NCI-H748 (cell line): ENCODE measurements around the gene FHOD3.
A peak's percentile ranks its signal among the peaks of the same experiment; 100 is the strongest.

Experiments used
- DNase-seq: peaks from one replicate; lab custom pipeline; 2025; ENCODE audit not compliant: unreplicated experiment; lab: John Stamatoyannopoulos, UW

FHOD3 gene

DNA sequence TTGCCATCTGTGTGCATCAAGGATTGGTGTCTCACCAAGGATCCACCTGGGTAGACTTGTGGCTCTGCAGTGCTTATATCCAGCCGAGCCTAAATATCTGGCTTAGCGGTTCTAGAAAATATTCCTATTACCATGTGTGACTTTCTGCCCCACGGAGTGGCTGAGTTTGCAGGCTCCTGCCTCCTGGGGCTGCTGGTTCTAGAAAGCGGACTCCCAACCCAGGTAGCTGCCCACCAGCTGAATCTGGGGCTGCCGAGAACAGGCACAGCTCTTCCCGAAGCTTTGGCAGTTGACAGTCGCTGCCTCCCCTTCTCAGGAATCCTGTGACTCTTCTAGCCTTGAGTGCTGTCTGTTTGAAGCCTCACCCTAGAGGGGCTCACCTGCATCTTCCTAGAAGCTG is 426.7 kb downstream of the FHOD3 start:
- DNase-seq, result no peak

GRCh38 chr18:36724591-36725001 is 427.1 kb downstream of the FHOD3 start:
- no peak for DNase-seq

- DNase-seq, result no peak
Measured at GRCh38 chr18:36728345-36728744, 430.8 kb downstream of the FHOD3 start.

GRCh38 chr18:36729197-36729596 is 431.7 kb downstream of the FHOD3 start:
- DNase-seq, result no peak

DNA sequence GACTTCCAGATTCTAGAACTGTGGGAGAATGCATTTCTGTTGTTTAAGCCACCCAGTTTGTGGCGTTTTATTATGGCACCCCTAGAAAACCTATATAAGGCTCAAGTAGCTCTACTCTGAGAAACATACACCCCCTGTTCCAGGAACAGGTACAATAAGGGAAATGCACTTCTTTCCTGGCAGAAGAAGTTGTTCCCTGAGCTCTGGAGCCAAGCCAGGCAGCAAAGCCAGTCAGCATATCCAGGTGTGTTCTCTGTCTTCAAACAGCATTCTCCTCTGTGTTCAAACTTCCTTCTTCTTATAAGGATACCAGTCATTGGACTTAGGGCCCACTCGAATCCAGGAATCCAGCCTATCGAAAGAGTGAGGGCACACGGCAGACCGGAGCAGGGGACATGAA is 434.8 kb downstream of the FHOD3 start:
- DNase-seq, result no peak

GRCh38 chr18:36733150-36733549 is 435.6 kb downstream of the FHOD3 start:
- DNase-seq, result no peak

DNA sequence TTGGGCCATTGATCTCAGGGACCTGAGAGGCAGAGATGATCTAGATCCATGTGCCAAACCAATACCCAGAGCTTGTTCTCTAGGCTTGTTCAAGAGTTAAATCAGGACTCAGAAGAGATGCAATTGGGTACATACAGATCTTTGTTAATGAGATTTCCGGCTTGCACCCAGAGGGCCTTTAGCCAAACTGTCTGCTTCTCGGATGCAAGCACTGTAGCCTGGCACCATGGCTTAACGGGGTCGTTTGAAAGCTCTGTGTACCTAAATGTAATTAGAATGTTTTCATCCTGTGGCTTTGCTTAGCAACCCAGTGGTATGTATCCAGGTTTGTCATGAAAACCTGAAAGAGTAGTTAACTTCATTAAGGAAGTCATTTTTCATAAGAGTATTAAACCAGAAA is 437.1 kb downstream of the FHOD3 start:
- DNase-seq, result no peak

- DNase-seq, result no peak
Measured at GRCh38 chr18:36735130-36735529, 437.6 kb downstream of the FHOD3 start.

DNA sequence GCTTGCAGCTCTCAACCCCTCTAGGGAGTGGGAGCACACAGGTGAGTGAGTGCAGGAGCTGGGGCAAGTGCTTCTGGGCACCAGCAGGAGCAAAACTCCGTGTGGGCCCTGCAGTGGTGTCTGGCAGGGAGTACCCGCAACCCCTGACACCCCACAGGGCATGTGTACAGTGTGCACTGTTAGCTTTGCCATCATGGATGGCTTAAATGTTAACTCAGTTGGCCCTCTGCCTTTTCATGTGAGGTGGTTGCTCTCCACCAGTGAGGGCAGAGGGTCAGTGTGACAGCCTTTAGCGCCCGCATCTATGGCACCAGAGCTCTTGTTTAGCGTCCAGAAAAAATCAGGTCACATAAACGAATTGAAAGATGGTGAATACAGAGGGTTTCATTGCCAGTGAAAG is 438.6 kb downstream of the FHOD3 start:
- DNase-seq, result no peak

GRCh38 chr18:36737316-36737715 is 439.8 kb downstream of the FHOD3 start:
- DNase-seq, result no peak

DNA sequence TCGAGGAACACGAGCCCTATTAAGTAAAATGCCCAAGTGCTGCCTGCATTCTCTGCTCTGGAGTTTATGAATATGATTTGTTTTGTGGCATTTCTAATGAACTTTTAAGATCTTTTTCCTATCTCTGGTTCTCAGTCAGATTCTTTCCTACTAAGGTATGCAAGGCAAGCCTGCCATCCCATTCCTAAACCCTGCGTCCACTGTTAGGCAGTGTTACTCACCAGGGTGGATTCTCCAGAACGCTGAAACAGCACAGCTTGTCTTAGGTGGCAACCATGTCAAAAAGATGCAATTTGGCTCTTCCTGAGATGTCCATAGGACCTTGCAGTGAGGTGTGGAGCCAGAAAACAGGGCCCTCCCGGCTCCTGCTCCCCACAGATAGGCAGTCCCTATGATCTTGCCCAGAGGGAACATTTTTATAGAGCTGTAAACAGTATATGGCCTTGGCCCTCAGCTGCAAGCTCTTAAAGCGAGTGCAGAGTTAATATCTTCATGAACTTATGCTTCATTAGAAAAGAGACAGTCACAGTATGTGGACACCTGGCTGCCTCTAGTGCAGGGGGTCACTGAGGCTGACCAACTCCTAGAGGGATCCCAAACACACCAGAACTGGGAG is 446.9 kb downstream of the FHOD3 start:
- no peak for DNase-seq

DNA sequence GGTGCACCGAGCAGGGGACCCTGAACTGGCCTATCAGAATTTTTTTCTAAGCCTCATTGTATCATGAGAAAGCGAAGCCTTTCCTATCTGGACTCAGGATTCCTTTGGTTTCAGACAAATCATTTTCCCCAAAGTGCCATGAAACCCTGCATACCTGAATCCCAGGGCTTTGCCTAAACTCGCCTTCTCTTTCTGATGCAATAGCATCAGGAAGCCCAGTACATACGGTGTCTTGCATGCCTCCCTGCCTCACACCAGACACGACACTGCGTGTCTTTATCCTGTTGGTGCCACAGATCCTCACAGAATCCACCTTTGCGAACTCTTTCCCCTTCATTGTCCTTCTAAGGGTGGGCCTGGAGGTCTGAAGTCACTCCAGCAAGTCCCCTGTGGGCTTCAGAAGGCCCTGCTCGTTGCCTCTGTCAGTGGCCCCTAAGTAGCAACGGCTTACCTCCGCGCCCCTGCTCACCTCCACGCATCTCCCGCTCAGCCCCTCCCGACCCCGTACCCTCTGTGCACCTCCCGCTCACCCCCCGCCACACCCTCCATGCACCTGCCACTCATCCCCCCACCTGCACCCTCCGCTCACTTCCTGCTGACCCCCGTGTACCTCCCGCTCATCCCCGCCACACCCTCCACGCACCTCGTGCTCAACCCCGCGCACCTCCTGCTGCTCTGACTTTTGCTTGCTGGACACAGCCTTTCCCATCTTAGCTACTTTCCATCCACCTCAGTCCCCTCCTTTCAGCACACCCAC is 447.9 kb downstream of the FHOD3 start:
- DNase-seq, result no peak

DNA sequence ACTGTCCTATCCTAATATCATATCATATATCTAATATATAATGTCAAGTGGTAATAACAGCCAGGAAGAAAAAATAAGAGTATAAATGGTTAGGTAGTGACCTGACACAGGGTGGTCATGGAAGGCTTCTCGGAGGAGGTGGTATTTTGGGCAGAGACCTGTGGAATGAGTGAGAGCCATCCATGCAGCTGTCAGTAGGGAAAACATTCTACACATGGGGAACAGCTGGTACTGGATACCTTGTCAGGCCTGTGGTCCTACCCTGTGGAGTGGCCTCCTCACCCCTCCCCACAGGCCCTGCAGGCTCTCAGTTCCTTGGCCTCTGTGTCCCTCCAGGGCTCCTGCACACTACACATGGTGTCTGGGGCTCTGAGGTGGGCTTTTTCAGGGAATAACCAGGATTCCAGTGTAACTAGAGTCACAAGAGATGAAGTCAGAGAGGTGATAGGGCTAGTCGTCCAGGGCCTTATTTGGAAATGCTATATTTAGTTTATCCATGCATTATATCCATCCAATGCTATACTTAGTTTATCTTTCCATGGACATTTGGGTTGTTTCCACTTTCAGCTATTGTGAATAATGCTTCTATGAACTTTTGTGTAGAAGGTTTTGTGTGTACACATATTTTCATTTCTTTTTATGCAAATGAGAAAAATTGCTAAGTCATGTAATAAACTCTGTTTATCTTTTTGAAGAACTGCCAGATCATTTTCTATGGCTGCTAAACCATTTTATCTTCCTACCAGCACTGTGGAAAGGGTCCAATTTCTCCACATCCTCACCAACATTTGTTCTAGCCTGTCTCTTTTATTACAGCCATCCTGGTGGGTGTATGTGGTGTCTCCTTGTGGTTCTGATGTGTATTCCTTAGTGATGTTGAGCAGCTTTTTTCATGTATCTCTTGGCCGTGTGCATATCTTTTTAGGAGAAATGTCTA is 455.7 kb downstream of the FHOD3 start:
- DNase-seq, result no peak

DNA sequence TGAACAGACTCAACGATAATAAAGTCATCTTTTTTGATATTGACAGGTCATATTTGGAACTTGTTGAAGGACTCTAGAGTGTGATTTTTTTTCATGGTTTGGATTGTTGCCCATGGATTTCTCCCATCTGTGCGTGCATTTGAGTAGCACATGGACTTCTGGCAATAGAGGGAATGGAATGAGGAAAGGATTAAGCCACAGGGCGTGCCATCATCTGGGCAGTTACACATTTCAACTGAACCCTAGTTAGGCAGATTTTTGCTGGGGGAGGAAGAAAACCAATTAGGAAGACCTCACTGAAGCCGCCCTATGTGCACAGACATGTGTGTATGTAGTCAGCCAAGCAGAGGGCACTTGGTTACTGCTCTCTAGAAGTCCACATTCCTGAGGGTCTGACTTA is 458.7 kb downstream of the FHOD3 start:
- DNase-seq, result no peak

DNA sequence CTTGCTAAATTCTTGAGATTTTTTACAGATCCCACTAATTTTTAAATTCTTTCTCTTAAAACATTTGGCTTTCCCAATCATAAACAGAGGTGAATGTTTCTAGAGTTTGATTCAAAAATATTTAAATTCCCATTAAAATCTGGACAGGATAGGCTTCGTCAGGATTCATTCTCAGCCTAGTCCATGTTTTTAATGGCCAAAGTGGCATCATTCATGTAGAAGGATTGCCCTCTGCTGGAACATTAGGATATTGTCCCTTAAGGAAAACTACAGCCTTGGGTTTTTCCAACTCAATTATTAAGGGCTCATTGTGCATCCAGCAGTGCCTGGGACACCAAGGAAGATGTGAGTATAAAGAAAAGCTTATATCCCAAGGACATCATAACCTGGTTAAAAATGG is 459.6 kb downstream of the FHOD3 start:
- DNase-seq, result peak; percentile 51

GRCh38 chr18:36757991-36758390 is 460.5 kb downstream of the FHOD3 start:
- DNase-seq, result no peak

DNA sequence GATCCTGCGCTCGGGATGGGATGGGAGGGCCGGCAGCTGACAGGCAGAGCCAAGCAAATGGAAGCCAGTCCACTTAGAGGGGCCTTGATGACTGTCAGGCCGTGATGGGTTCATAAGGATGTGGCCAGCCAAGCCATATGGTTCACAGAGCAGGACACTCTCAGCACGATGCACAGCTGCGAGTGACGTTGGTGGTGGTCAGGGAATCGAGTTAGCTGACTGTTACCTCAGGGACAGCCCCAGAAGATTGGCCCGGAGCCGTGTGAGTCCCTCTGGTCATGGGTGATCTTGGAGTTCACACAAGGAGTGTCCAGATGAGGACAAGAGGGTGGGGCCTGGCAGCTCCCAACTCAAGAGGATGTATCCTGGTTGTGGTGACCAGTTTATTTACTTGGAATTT is 461.1 kb downstream of the FHOD3 start:
- DNase-seq, result no peak

DNA sequence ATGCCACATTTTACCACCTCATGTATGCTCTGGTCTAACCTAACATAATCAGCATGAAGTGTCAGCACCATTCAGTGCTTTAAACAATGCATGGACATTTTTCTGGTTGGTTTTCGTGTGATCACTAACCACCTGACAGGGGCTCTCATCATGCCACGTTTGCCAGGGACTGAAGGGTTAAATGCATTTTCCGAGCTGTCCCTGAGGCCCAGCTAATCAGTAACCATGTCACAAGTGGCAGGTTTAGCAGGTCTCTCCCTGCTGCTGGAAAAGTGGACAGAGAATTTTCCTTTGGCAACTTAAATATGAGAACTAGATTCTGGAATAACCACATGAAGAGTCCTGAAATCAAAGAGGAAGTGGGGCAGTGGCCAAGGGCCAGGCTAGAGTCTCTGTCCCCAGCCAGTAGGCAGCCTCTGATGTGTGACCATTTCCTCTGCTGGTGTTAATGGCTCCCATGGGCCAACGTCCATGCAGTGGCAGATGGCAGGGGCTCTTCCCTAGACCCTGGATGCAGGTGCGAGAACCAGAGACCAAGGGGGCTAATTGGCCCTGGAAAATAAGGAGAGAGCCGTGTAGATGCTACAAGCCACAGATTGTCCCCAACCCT is 461.8 kb downstream of the FHOD3 start:
- no peak for DNase-seq

DNA sequence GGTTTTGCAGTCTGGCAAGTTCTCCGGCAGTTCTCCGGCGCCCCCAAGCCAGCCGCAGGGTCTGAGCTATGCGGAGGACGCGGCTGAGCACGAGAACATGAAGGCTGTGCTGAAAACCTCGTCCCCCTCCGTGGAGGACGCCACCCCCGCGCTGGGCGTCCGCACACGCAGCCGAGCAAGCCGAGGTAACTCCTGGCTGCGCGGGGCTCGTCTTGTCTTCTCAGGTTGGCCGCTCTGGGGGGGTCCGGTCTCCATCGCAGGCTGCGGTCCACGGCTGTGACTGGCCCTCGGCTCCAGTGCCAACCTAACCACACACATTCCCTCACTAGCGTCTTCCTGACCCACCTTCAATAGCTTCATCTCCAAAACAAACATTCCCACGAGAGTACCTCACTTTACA is 463.1 kb downstream of the FHOD3 start:
- DNase-seq, result no peak

GRCh38 chr18:36761186-36761698 is 463.7 kb downstream of the FHOD3 start:
- DNase-seq, result no peak

- DNase-seq, result no peak
Measured at GRCh38 chr18:36762074-36762473, 464.6 kb downstream of the FHOD3 start.
